ENCODE data around the gene AOPEP.

AOPEP gene

DNA sequence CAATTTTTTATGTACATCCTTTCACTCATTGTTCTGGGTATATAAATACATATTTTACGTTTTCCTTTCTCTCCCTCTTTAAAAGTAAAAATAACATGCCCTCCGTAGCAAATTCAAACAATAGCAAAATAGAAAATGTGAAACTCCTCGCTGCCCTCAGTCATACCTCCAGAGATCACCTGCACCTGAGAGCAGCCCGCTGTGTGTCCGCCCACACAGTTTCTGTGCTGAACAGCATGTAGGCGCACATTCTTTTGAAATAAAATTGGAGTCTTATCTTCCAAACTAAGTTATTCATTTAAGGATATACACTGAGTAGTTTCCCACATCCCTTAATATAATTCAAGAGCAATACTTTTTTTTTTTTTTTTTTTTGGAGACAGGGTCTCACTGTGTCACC is 255.7 kb downstream of the AOPEP start:
- Histone ChIP-seq H3K27ac (ENCODE audit: insufficient read depth, low read depth, low read length, poor library complexity, severe bottlenecking) (no peak overlapping the region), H3K9me3 (ENCODE audit: control insufficient read depth, low read length) (no peaks in the 10 kb centered on the region), H3K4me1 (ENCODE audit: control insufficient read depth, insufficient read depth, low read length) (peaks cover 23% of the 10 kb centered on the region), H3K36me3 (ENCODE audit: control insufficient read depth, insufficient read depth, low read length) (no peaks in the 10 kb centered on the region), H3K4me3 (ENCODE audit: insufficient read depth, low read depth, low read length) (no peak overlapping the region), H3K27me3 (ENCODE audit: control insufficient read depth, insufficient read depth, low read length, poor library complexity, severe bottlenecking) (no peaks in the 10 kb centered on the region)
- WGBS, 2 experiments = 97 to 99% methylated on average over 6 of the region's 6 CpGs

DNA sequence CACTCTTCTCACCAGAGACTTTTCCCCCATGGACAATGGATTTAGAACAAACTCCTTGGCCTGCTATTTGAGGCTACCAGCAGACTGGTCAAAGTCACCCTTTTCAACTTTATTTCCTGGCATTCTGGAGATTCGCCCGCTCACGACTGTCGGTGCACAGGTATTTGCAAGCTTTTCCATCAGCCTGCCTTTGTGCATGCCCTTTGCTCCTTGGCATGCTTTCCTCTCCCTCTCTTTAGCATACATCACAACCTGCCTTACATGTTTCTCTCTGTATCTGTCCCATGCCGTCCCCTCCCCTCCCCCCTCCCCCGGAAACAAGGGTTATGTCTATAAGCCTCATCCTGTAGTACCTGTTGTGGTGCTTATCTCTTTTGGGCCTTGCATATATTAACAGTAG is 257.1 kb downstream of the AOPEP start:
- Histone ChIP-seq H3K4me1 (ENCODE audit: control insufficient read depth, insufficient read depth, low read length) (peaks cover 23% of the 10 kb centered on the region), H3K36me3 (ENCODE audit: control insufficient read depth, insufficient read depth, low read length) (no peaks in the 10 kb centered on the region), H3K4me3 (ENCODE audit: insufficient read depth, low read depth, low read length) (no peak overlapping the region), H3K9me3 (ENCODE audit: control insufficient read depth, low read length) (no peaks in the 10 kb centered on the region), H3K27ac (ENCODE audit: insufficient read depth, low read depth, low read length, poor library complexity, severe bottlenecking) (no peak overlapping the region), H3K27me3 (ENCODE audit: control insufficient read depth, insufficient read depth, low read length, poor library complexity, severe bottlenecking) (no peaks in the 10 kb centered on the region)
- 95 to 96% methylated on average over 5 of the region's 6 CpGs for WGBS, 2 experiments

DNA sequence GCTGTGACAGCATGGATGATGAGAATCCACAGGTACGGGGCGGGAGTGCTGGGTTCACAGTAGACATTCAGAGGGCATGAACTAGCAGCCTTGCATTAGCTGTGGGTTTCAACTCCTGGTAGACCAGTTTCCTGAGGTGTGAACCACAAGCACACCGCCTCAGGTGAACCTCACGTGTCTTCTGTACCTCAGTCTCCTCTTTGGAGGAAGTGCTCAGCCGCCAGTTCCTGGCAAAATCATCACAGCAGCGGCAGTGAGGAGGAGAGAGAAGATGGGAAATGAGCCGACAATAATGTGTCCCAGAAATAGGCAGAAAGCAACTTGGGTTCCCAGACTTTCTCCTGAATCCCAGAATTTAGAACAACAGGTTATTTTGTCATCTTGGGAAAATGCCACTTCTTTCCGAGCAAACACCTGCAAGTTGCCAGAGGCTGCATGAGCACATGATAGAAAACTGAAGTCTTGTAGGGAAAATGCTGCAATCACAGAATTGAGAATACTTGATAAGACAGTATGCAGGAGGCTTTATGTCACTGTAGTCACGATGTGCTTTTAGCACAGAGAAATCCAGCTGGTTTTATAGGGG is 258.5 kb downstream of the AOPEP start:
- peaks cover 19% of the 10 kb centered on the region for H3K4me1 ChIP-seq (ENCODE audit: control insufficient read depth, insufficient read depth, low read length)
- H3K36me3 ChIP-seq (ENCODE audit: control insufficient read depth, insufficient read depth, low read length) = no peaks in the 10 kb centered on the region
- no peaks in the 10 kb centered on the region for H3K27me3 ChIP-seq (ENCODE audit: control insufficient read depth, insufficient read depth, low read length, poor library complexity, severe bottlenecking)
- no peak overlapping the region for H3K4me3 ChIP-seq (ENCODE audit: insufficient read depth, low read depth, low read length)
- H3K9me3 ChIP-seq (ENCODE audit: control insufficient read depth, low read length) = no peaks in the 10 kb centered on the region
- no peak overlapping the region for H3K27ac ChIP-seq (ENCODE audit: insufficient read depth, low read depth, low read length, poor library complexity, severe bottlenecking)
- 95 to 97% methylated on average over 9 of the region's 9 CpGs for WGBS, 2 experiments

DNA sequence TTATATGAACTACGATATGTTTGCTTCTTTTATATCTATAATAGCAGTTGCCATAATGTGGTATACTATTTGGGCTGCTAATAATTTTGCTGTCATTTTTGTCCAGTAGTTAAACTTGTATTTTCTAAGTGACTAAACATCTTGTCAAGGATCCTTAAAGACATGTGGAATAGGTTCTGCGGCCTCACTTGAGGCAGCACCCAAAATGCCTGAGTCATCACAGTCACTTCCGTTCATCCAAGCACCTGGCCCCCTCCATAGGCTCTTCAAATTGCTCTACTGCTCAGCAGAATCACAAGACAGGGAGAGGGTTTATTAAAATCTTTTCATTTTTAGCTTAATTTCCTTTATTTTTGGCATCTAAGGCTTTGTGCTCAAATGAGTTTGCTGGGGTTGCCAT is 259.1 kb downstream of the AOPEP start:
- Histone ChIP-seq H3K9me3 (ENCODE audit: control insufficient read depth, low read length) (no peaks in the 10 kb centered on the region), H3K27me3 (ENCODE audit: control insufficient read depth, insufficient read depth, low read length, poor library complexity, severe bottlenecking) (no peaks in the 10 kb centered on the region), H3K4me1 (ENCODE audit: control insufficient read depth, insufficient read depth, low read length) (peaks cover 13% of the 10 kb centered on the region), H3K4me3 (ENCODE audit: insufficient read depth, low read depth, low read length) (no peak overlapping the region), H3K27ac (ENCODE audit: insufficient read depth, low read depth, low read length, poor library complexity, severe bottlenecking) (no peak overlapping the region), H3K36me3 (ENCODE audit: control insufficient read depth, insufficient read depth, low read length) (no peaks in the 10 kb centered on the region)
- 86 to 97% methylated on average over 2 to 3 of the region's 3 CpGs for WGBS, 2 experiments

DNA sequence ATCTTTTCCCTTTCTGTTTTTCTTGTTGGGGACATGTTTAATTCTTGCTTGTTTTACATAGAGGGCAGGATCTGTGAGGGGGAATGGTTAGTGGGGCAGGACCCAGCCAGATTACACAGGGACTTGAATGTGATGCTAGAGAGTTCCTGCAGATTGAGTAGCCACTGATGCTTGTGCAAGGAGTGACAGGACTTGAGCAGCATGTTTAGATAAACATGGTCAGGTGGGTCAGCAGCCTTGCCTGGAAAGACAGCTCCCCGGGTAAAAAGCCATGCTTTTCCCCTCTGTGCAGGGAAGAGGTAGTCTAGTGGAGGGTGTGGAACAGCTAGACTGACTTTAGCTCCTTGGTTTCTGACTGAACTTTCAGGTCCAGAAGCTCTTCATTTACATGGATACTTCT is 261.2 kb downstream of the AOPEP start:
- no peaks in the 10 kb centered on the region for H3K36me3 ChIP-seq (ENCODE audit: control insufficient read depth, insufficient read depth, low read length)
- H3K4me1 ChIP-seq (ENCODE audit: control insufficient read depth, insufficient read depth, low read length) = no peaks in the 10 kb centered on the region
- H3K9me3 ChIP-seq (ENCODE audit: control insufficient read depth, low read length) = no peaks in the 10 kb centered on the region
- H3K4me3 ChIP-seq (ENCODE audit: insufficient read depth, low read depth, low read length) = no peak overlapping the region
- no peak overlapping the region for H3K27ac ChIP-seq (ENCODE audit: insufficient read depth, low read depth, low read length, poor library complexity, severe bottlenecking)
- H3K27me3 ChIP-seq (ENCODE audit: control insufficient read depth, insufficient read depth, low read length, poor library complexity, severe bottlenecking) = no peaks in the 10 kb centered on the region
- 100% methylated on average over 1 of the region's 1 CpG for WGBS, 2 experiments

DNA sequence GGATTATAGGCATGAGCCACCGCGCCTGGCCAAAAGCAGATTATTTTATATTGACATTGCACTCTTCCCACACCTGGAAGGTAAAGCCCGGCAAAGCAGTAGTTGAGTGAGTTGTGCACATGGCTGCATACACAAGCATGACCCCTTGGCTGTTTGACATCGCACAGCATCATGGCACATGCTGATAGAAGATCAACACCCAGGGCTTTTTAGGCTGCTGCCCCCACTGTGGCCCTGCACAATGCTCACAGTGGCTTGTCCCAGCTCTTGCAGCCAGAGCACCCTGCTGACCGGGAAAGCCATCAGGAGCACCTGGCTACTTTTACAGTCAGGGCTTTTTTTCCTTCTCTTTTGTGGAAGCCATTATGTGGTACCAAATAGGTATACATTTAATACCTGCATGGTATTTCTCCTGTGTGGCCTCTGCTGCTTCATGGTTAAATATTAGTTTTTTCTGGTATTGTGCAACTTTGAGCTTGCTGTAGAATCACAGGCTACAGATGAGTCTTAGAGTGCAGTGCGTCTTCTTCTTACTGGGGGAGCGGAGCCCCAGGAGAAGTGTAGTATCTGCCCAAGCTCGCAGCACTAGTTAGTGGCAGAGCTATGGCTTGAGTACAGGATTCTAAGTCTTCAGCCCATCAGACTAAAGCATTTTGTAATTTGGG is 264.5 kb downstream of the AOPEP start:
- no peak overlapping the region for H3K27ac ChIP-seq (ENCODE audit: insufficient read depth, low read depth, low read length, poor library complexity, severe bottlenecking)
- no peaks in the 10 kb centered on the region for H3K36me3 ChIP-seq (ENCODE audit: control insufficient read depth, insufficient read depth, low read length)
- H3K4me3 ChIP-seq (ENCODE audit: insufficient read depth, low read depth, low read length) = no peak overlapping the region
- no peaks in the 10 kb centered on the region for H3K9me3 ChIP-seq (ENCODE audit: control insufficient read depth, low read length)
- WGBS, 2 experiments = 93 to 95% methylated on average over 8 of the region's 8 CpGs
- H3K27me3 ChIP-seq (ENCODE audit: control insufficient read depth, insufficient read depth, low read length, poor library complexity, severe bottlenecking) = no peaks in the 10 kb centered on the region
- H3K4me1 ChIP-seq (ENCODE audit: control insufficient read depth, insufficient read depth, low read length) = no peaks in the 10 kb centered on the region

DNA sequence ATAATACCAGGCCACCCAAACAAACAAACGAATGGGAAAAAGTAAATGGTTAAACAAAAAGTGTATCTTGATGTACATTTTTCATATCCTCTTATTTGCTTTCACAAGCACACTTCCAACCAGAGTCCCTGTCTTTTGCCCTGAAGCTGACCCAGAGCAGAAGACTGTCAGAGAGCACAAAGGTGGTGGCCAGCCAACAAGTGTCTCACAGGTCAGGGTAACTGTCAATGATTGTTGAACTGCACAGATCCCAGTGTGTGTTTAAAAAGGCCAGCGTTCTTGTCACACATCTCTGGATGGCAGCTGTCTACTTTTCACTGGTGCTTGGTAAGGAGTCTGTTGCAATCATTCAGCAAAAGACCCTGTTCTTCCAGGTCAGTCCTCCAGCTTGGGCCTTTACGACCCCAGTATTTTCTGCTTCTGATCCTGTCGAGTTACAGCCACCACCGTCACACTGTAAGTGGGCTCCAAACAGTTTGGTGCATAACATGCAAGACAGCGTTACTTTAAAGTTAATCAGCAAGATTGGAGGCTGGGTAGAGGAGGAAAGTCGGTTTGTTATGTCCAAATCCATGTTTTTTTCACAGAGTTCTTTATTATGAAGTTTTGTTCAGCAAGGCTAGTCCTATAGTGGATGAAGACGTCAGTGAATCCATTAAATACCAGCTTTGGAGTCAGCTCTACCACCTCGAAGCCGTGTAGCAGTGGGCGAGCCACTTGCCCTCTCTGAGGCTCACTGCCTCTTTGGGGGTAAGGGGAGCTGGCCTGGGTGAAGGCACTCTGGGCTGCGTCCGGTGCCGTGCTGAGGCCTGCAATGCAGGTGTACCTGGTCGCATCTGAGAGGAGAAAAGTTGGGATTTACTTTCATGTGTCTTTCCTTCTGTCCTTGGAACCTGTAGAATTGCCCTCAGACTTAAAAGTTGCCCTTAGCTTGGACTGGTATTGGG is 265.7 kb downstream of the AOPEP start:
- Histone ChIP-seq H3K4me3 (ENCODE audit: insufficient read depth, low read depth, low read length) (no peak overlapping the region), H3K4me1 (ENCODE audit: control insufficient read depth, insufficient read depth, low read length) (no peaks in the 10 kb centered on the region), H3K27me3 (ENCODE audit: control insufficient read depth, insufficient read depth, low read length, poor library complexity, severe bottlenecking) (no peaks in the 10 kb centered on the region), H3K27ac (ENCODE audit: insufficient read depth, low read depth, low read length, poor library complexity, severe bottlenecking) (no peak overlapping the region), H3K36me3 (ENCODE audit: control insufficient read depth, insufficient read depth, low read length) (no peaks in the 10 kb centered on the region), H3K9me3 (ENCODE audit: control insufficient read depth, low read length) (no peaks in the 10 kb centered on the region)
- WGBS, 2 experiments = 94% methylated on average over 14 to 15 of the region's 15 CpGs

DNA sequence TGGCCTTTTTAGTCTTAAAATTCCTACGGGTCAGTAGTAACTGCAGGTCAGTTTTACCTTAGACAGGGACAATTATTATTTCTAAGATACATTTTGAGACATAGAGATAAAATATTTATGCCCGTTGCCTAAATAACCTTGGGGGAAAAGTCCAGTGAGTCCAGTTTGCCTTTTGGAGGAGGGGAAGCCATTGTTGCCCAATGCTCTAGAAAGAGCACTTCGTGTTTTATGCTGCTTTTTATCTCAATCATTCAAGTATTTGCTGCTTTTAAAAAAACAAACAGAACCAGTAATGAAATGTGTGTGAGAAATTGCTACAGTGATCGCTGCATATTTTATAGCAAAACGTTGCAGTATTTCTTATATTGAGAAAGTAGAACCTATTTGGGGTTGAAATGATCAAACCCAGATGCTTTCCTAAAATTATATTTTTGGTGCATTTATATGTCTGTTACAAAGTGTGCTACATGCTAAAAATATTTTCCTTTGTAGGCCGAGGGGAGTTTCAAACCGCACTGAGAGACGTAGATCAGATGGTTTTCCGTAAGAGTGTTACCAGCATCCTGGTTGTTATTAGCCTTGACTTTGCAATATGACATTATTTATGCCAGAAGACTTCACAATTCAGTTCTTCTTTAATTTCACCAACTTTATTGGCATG is 266.8 kb downstream of the AOPEP start:
- Histone ChIP-seq H3K4me3 (ENCODE audit: insufficient read depth, low read depth, low read length) (no peak overlapping the region), H3K27ac (ENCODE audit: insufficient read depth, low read depth, low read length, poor library complexity, severe bottlenecking) (no peak overlapping the region), H3K4me1 (ENCODE audit: control insufficient read depth, insufficient read depth, low read length) (no peaks in the 10 kb centered on the region), H3K27me3 (ENCODE audit: control insufficient read depth, insufficient read depth, low read length, poor library complexity, severe bottlenecking) (no peaks in the 10 kb centered on the region), H3K9me3 (ENCODE audit: control insufficient read depth, low read length) (no peaks in the 10 kb centered on the region), H3K36me3 (ENCODE audit: control insufficient read depth, insufficient read depth, low read length) (no peaks in the 10 kb centered on the region)
- 93 to 96% methylated on average over 8 to 9 of the region's 9 CpGs for WGBS, 2 experiments

DNA sequence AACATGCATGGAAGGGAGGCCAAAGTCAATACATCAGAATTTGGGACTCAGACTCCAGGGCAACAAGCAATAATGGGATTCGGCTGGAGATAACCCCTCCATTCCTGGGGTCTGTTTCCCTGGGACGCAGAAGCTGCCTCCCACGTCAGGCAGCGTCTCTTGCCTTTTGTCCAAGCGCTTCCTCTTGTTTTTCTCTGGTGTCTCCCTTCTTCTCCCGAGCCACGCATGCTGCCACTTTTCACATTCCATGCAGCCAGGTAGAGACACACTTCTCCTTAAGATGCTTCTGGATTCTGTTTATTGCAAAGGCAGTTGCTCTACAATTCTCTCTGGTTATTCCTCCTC is 267.3 kb downstream of the AOPEP start:
- 83 to 85% methylated on average over 7 of the region's 7 CpGs for WGBS, 2 experiments
- Histone ChIP-seq H3K9me3 (ENCODE audit: control insufficient read depth, low read length) (no peaks in the 10 kb centered on the region), H3K27ac (ENCODE audit: insufficient read depth, low read depth, low read length, poor library complexity, severe bottlenecking) (no peak overlapping the region), H3K27me3 (ENCODE audit: control insufficient read depth, insufficient read depth, low read length, poor library complexity, severe bottlenecking) (no peaks in the 10 kb centered on the region), H3K36me3 (ENCODE audit: control insufficient read depth, insufficient read depth, low read length) (no peaks in the 10 kb centered on the region), H3K4me3 (ENCODE audit: insufficient read depth, low read depth, low read length) (no peak overlapping the region), H3K4me1 (ENCODE audit: control insufficient read depth, insufficient read depth, low read length) (no peaks in the 10 kb centered on the region)
